HG03342 (cell line): ENCODE results near the gene C1QA.

ENCODE experiments used
- ATAC-seq: cut with Tn5 transposase; IDR thresholded peaks from one replicate; pipeline ENCODE4 v1.9.1; 2021; ENCODE audit warnings: mild to moderate bottlenecking, moderate library complexity; ENCODE audit not compliant: unreplicated experiment

C1QA gene

DNA sequence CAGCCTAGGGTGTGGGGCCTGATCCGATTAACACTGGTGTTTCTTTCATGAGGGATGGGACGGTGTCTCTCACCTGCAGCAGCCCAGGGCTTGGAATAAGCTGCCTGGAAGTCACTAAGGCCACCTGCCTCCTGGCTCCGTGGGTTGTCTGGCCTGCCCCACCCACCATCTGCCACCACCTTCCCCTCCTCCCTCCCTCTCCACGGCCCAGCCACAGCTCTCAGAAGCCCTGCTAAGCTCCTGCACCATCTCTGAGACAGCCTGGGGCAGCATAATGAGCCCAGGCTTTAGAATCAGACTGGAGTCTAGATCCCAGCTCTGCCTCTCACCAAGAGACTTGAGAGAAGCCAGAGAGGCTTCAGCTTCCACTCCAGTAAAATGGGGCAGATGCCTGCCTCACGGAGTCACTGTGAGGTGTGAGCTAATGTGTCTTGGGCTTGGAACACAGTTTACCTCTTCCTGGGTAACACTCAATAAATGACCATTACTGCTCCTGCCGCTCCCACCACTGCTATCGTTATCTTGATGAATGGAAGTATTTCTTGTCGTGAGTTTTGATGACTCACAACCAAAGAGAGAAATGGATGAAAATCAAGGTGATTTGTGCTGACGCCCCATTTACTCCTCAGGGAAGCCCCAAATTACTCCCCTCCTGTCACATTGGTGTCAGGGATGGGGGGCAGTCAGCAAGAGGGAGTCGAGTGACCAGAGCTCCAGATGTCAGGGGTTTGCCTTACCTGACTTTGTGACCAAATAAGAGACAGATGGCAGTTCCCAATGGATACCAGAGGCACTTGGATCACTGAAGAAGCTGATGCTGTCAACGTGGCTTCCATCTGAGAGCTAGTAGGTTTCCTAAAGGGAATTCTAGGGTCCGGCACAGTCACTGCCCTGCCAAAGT, 23.5 kb upstream of the C1QA start:
- ATAC-seq, result no peak

DNA sequence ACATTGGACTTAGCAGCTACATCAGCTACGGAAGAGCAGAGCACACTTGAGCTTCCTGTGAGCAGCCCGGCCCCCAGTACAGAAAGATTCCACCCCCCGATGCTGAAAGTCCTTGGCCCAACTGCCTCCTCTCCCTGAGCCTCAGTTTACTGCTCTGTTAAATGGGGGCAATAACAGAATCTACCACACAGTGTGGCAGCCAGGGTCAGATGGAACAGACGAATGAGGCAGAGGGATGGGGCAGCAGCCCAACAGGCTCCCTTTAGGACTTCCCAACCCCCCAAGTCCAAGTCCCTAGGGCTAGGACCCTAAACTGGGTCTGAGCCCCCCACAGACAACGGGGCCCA, 22.9 kb upstream of the C1QA start:
- ATAC-seq, result no peak

DNA sequence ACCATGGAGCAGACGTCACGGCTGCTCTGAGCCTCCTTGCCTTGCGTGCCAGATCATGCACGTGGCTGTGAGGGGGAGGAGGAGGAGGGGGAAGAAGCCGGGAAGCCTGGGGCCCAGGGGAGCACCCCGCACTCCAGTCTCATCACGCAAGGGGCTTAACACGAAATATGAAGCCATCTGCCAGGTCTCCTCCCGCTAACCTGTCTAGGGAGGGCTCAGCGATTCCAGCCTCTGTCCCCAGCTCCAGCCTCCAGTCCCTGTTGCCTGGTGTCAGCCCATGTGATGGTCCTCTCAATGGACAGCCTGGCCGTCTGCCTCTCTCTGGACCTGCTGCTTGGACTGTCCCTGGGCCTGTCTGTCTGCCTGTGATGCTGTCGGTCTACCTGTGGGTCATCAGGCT, 22.5 kb upstream of the C1QA start:
- ATAC-seq, result no peak

DNA sequence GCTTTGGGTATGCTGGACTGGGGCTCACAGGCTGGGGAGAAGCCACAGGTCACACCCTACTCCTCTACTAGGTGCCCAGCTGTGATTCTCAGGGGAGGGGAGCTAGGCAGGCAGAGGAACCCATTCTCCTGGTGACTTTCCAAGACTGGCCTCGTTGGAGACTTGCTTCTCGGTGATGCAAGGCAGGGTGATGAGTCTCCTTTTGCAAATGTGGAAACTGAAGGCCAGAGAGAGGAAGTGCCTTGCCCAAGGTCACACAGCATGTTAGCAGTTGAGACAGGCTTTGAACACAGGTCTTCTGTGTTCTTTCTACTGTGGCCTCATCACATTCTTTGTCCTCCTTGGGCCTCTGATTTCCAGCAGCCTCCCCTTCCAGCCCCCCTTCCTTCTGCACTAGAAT, 20.5 kb upstream of the C1QA start:
- no peak for ATAC-seq

DNA sequence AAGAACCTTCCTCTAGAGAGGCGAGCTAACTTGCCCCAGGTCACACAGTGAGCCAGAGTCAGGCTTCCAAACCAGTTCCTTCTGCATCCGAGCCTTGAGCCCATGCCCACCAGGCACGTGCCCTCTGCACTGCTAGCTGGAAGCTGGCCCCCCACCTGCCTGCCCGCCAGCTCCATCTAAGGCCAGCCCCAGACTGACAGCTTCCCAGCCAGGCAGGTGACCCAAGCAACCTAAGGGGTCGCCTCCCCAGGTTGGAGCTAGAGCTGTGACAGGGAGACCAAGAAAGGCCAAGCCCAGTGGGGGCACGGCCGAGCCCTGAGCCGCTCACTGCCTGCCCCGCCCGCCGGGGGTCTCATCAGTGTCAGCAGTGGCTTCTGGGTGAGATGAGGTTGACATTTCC, 19.9 kb upstream of the C1QA start:
- ATAC-seq, result no peak

DNA sequence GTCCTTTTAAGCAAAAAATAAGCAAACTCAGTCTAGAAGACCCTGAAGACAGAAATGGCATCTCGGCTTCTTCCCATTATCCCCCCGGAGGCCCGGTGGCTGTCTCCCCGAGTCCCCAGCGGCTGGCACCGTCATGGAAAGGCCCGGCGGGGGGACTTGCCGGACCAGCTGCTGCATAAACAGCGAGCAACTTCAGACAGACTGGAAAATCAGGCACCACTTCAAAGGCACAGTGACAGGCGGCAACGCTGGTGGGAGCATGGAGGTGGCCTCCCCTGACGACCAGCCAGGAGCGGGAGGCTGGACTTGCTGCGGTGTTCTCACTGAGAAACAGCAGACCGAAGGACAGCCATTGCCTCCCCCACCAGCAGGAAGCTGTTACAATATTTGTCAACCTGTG, 18.4 kb upstream of the C1QA start:
- ATAC-seq, result no peak

DNA sequence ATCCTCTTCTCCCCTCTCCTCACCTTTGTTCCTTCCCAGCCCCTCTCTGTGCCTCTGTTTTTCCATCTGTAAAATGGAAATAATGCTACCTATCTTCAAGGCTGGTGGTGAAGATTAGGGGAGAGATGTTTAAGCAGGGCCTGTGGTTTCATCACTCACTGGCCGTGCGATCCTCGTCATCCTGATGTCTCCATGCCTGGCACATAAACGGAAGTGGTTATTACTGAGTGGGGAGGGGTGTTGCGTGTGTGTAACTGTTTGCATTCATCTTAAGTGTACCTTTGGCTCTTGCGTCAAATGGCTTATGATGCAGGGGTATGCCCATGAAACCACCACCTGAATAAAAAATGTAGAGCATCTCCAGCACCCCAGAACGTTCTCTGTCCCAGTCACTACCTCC, 17.2 kb upstream of the C1QA start:
- ATAC-seq, result no peak

DNA sequence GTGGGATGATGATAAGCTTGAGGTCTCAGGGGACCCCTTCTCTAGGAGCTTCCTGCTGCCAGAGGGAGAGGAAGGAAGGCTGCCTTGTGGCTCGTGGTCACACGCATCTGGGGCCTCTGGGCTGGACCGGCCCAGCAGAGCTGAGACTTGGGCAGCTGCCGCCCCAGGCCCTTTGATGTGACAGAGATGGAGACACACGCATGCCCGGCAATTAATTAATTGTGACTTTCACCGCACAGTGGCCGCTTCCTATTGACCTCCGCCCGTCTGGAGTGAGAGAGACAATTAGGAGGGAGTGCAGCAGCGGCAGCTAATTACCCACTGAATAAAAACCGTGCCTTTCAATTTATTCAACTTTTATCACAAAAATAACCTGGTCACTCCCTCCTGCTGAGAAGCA, 16.6 kb upstream of the C1QA start:
- no peak for ATAC-seq

DNA sequence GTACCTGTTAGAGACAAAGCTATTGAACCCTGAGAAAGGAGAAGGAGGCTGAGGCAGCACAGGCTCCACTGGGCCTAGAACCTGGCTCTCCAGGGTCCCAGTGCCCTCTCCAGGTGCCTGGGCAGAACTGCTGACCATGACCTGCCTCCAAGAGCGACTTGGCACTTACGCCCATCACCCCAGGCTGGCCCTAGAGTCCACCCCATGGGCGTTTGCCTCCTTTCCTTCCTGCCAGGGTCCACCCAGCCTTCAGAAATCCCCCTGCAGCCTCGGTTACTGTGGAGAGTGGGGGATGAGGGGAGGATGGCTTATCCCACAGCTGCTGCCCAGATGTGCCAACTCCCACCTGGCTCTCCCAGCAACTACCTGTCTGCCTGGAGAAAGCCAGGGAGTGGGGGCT, 14.7 kb upstream of the C1QA start:
- ATAC-seq, result no peak

DNA sequence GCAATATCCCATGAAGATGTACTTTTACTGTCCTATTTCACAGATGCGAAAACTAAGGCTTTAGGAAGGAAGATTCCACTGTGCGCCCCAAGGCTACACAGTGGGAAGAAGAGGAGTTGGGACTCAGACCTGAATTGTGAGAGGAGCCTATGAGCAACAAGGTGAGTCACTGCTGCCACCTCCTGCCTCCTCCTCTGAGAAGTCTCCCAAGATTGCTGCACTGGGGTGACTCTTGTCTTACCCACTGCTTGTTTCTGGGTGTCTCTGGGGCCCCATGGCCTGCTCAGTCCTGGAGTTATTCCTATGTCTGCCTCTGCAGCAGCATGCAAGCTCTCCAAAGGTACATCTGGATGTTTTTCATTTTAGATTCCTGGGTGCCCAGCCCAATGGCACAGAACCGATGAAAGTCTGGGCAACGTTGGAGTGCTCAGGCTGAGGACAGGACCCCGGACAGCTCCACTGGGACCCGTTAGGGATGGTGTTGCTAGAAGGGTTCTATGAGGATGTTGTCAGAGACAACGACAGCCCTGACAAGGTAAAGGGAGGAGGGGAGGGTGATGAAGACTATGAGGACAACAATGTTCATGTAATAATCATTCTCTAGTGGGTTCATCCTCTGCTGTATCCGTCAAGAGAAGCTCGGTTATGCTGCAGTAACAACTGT, 11.0 kb upstream of the C1QA start:
- no peak for ATAC-seq

DNA sequence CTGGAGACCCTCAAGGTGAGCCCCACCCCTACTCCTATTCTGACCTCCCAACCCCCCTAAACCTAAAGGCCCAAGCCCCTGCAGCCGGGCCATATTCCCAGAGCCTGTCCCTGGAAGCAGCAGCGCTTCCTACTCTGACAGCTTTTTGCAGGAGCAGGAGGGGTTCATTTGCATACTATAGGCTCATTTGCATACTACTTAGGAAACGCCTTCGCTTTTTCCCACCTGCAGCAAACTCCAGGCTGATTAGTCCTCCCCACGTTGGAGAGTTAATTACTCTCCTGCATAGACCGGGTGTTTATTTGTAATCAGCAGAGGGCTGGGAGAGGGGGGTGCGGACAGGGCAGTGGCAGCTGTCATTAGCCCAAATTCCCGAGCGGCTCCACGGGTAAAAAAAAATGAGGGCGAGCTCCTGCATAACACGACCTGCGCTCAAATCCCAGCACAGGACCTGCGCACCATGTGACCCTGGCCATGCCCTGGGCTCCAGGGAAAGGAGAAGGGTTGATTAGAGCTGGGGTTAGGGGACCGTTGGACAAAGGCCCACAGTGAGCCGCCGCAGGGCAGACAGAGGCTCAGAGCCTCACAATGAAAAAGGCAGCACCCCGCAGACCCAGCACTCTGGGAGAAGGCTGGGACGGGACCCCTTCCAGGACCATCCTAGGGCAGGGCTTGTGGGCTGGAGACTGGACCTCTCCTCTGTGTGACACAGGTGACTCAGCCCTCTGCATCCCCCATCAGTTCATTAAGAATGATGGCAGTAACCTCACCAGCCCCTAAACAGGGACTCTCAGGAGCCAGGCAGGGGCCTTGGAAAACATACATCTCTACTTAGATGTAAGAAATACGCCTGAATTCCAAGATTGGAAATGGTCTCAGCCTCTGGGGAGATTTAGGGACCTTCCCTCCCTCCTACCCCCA, 9.9 kb upstream of the C1QA start:
- ATAC-seq, result no peak

DNA sequence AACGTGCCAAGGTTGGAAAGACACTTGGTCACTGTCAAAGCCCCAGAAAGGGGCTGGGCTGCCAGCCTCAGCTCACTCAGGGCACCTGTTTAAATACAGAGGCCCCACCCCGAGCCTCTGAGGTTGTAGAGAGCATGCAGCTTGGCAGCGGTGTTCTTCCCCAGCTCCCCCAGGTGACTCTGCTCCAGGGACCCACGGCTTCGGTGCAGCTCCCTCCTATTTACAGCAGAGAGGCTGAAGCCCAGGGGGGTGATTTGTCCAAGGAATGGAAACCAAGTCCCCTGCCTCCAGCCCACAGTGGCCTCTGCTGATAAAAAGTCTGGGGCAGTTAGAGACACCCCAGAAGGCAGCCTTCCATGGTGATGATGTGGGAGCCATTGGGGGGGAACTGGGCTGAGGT, 9.1 kb upstream of the C1QA start:
- no peak for ATAC-seq

DNA sequence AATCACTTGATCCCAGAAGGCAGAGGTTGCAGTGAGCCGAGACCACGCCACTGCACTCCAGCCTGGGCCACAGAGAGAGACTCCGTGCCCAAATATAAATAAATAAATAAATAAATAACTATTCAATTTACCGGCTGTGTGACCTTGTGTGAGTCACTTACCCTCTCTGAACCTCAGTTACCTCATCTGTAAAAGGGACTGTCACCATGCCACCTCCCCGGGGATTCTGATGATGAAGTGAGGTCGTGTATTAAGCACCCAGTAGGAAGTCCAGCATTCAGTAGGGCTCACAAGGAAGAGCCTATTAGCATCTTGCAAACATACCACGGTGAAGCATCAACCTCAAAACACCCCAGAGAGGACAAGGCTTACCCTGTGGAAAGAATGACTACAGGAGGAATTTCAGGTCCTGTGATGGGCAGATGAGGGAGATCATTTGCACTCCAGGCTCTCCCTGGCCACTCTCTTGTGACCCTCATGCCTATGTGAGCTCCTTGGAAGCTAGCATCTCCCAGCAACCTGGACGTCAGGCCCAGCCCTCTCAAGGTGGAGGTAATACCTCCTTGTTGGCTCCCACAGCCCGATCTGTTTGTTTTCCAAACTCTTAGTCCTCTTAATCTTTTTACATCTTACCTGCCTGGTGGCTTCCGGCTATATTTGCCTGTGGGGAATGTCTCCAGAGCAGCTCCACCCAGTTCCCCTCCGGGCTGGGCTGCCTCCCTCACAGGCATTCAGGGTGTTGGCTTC, 7.6 kb upstream of the C1QA start:
- ATAC-seq, result no peak

DNA sequence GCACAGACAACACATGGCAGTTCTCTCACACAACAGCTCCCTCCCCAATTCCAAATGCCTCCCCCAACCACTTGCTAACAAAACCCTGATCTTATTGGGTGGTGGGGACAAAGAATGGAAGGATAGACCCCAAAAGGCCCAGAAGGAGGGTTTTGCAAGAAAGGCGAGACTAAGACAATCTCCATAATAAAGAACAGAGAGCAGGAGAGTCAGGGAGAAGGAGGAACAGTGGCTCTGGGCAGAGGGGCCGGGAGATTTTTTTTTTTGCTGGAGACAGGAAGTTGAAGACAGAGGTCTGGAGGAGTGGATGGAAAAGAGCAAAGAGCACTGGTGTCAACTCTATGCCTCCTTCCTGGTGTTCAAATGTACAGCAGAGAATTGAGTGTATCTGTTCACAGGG, 6.5 kb upstream of the C1QA start:
- ATAC-seq, result no peak

DNA sequence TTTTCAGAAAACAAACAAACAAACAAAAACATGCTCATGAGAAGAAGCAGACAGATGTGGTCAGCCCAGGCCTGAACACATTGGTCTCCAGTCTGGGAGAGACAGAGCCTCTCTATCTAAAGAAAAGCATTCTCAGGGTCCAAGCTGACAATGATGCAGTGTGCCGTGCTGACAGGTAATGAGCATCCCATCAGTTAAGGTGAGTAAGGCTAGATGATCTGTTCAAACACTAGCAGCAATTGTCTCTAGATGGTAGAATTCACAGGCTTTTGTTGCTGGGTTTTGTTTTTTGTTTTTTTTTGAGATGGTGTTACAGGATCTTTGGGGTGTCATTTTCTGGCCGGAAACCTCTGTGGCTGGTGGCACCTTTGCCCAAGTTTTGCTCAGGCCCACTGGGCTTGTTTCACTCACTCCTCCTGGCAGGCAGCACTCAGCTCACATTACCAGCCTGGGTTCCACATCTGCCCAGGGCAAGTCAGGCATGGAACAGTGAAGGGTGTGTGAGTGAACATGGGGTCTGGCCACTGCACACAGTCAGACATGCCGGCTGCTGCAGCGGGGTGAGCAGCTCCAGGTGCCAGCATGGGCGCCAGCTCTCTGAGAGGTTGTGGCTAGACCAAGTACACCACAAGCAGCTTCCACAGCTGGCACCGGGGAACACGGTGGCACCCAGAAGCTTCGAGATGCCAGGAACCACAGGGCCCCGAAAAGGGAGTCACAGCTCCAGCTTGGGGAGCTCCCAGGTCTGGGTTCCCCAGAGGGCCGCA, 2.5 kb upstream of the C1QA start:
- ATAC-seq, result no peak

DNA sequence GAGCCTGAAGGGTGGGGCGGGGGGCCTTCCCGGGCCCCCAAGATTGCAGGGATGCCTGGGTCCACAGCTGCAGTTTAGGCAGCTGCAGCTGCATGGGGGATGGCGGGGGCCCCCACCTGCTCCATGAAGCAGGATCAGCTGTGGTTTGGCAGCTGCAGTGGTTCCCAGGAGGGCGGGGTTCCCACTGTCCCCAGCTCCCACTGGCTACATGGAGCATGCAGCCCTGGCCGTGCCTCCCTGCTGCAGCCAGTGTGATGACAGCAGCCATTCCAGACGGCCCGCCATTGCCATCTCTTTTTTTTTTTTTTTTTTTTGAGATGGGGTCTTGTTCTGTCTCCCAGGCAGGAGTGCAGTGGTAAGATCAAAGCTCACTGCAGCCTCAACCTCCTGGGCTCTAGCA, 992 bp upstream of the C1QA start:
- no peak for ATAC-seq

DNA sequence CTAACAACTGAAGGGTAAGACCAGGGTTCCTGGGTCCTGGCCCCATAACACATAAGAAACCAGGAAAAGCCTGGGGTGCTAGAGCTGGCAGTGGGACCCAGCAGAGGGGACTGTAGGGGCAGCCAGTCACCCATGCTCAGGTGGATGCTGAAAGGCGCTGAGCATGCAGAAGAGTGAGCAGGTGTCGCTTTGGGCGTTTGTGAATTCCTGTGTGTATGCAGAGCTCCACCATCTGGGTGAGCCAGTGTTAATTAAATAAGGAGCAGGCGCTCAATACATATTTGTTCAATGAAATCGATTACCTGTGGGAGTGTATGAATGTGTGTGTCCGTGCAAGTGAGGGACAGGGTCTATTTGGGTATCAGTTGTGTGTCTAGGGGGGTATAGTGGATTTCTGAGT, 499 bp downstream of the C1QA start:
- no peak for ATAC-seq

DNA sequence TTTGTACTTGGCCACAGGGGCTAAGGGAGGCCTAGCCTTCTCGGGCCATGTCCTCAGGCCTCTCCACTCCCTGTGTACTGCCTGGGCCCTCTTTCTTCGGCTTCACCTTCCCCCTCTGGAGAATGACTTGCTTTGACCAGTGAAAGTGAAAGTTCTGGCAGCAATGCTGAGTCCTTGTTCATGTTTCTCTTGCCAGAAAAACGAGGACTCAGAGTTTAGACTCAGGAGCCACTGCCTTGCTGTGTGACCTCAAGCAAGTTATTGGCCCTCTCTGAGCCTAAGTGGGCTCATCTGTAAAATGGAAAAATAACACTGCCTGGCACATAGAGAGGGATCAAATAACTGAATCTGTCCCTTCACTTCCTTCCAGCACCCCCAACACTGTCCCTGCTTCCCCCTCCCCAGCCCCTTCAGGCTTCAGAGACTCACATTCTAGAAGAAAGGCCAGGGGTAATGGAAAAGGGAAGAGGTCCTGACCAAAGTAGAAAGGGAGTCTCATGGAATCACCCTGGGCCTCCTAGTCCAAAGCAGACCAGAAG, 1.5 kb downstream of the C1QA start:
- ATAC-seq, result no peak

DNA sequence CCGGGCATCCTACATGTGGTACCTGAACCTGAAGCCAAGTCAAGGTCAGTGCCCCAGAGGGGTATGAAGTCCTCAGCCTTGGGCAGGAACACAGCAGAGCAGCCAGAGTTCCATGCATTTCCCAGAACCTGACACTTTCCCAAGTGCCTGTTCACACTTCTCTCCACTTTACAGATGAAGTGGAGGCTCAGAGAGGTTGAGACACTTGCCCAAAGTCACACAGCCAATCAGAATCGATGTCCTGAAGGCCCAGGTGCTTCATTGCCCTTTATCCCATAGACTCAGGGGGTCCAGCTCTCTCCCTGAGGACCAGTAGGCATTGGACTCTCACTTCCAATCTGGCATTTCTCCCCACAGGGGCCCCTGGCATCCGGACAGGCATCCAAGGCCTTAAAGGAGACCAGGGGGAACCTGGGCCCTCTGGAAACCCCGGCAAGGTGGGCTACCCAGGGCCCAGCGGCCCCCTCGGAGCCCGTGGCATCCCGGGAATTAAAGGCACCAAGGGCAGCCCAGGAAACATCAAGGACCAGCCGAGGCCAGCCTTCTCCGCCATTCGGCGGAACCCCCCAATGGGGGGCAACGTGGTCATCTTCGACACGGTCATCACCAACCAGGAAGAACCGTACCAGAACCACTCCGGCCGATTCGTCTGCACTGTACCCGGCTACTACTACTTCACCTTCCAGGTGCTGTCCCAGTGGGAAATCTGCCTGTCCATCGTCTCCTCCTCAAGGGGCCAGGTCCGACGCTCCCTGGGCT, 2.2 kb downstream of the C1QA start:
- ATAC-seq, result no peak
